Colonic mucosa (tissue), 4 donors: ENCODE results near the gene RACGAP1. TPM values are rescaled to one million over a fixed set of nuclear protein-coding genes. Genes with fewer than 3 reads are reported as not detected.
A peak's percentile ranks its signal among the peaks of the same experiment; 100 is the strongest.

Experiments used
- DNase-seq: peaks from one replicate; pipeline ENCODE4 v3.0.0-alpha.2; 2020
- H3K27ac ChIP-seq: fragments of 200-600 bp; one replicate; pipeline ENCODE4 v1.8.0; 2021
- H3K27me3 ChIP-seq: fragments of 200-600 bp; one replicate; pipeline ENCODE4 v1.8.0; 2021
- H3K36me3 ChIP-seq: fragments of 200-600 bp; one replicate; pipeline ENCODE4 v1.8.0; 2021
- H3K4me1 ChIP-seq: fragments of 200-600 bp; one replicate; pipeline ENCODE4 v1.8.0; 2021; ENCODE audit warnings: mild to moderate bottlenecking
- H3K4me3 ChIP-seq: fragments of 200-600 bp; one replicate; pipeline ENCODE4 v1.8.0; 2021
- H3K9ac ChIP-seq, 2 donors: one replicate each; pipeline ENCODE4 v1.7.0; 2013; ENCODE audit warnings: control low read depth in 2 of 2, low read depth in 2 of 2, low read length in 2 of 2
- H3K9me3 ChIP-seq: fragments of 200-600 bp; one replicate; pipeline ENCODE4 v1.8.0; 2021
- intact Hi-C: fragments of 100-400 bp; cut with DNase I; formaldehyde crosslinking; loops from one replicate; pipeline ENCODE4 v1.14.1; 2022
- total RNA-seq, 2 donors: library from RNA; stranded (reverse); fragmentation: NEBNext Ultra II Directional in 1 of 2; extraction: Animal tissue kit (Norgen Biotek cat#: 25700) in 1 of 2; gene quantifications; one replicate each; pipeline ENCODE4 v1.2.1, GENCODE V29; 2021
- TF ChIP-seq, protein P1 (sequence below): fragments of 200-600 bp; IDR thresholded peaks from one replicate; pipeline ENCODE4 v1.8.0; 2022; ENCODE audit warnings: antibody characterized with exemption, mild to moderate bottlenecking
- donor health status: healthy.
- donor health status: DM: no; HTN: no; CAD: no.
- donor health status: DM: no; HTN: no; CAD: no.

Gene RACGAP1
- total RNA-seq, 2 donors from 2014 or later: 36.2 to 83.8 TPM

DNA sequence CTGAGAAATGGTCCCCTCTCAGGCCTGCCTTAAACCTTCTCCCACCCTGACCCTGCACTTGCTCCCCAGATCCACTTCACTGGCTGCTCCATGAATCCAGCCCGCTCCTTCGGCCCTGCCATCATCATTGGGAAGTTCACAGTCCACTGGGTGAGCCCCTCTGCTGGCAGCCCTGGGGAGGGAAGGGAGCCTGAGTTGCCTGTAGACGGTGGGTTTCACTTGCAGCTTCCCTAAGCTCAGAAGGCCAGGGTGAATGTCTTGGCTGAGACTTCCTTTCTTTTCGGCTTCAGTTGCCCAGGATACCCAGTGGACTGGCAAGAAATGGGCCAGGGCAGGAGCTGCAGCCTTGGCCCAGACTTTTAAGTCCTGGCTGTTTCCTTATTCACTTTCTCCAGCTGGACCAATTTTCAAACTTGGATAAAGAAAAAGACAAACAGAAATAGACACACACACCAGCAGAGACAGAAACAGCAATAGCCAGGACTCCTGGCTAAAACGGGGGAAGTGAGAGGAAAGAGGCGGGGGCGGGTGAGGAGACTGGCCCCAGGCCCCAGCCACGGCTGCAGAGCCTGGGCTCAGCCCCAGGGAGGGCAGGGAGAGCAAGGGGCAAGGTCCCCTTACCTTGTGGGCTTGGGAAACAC is 50.5 kb downstream of the RACGAP1 start:
- no peak overlapping the region for H3K27ac ChIP-seq
- no peaks in the 10 kb centered on the region for H3K9me3 ChIP-seq
- H3K4me3 ChIP-seq: no peak overlapping the region
- no peaks in the 10 kb centered on the region for H3K27me3 ChIP-seq
- H3K9ac ChIP-seq: peak overlapping the region in 1 of 2 donors; percentile 24
- no peak for DNase-seq
- intact Hi-C loops: loop anchor here (5.0 kb wide), 1 partner anchor 93 kb away; no protein-coding TSS in a partner anchor
- TF ChIP-seq, protein P1, sequence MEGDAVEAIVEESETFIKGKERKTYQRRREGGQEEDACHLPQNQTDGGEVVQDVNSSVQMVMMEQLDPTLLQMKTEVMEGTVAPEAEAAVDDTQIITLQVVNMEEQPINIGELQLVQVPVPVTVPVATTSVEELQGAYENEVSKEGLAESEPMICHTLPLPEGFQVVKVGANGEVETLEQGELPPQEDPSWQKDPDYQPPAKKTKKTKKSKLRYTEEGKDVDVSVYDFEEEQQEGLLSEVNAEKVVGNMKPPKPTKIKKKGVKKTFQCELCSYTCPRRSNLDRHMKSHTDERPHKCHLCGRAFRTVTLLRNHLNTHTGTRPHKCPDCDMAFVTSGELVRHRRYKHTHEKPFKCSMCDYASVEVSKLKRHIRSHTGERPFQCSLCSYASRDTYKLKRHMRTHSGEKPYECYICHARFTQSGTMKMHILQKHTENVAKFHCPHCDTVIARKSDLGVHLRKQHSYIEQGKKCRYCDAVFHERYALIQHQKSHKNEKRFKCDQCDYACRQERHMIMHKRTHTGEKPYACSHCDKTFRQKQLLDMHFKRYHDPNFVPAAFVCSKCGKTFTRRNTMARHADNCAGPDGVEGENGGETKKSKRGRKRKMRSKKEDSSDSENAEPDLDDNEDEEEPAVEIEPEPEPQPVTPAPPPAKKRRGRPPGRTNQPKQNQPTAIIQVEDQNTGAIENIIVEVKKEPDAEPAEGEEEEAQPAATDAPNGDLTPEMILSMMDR: no peak
- H3K36me3 ChIP-seq: no peaks in the 10 kb centered on the region
- H3K4me1 ChIP-seq: no peaks in the 10 kb centered on the region

DNA sequence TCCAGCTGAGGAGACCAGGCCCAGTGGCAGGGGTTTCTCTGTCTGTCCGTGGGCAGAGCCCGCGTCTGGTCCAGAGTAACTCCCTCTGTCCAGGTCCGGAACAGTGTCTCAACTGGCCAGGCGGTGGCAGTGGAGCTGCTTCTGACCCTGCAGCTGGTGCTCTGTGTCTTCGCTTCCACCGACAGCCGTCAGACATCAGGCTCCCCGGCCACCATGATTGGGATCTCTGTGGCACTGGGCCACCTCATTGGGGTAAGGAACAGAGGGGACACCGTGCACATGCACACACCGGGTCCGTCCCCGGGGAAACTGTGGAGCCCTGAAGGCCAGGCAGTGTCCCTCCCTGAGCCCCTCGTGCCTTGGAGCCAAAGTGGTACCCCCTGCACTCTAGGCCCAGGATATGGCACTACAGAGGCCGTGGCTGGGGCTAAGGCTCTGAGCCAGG is 51.0 kb downstream of the RACGAP1 start:
- no peaks in the 10 kb centered on the region for H3K27me3 ChIP-seq
- intact Hi-C loops: loop anchor here (5.0 kb wide), 1 partner anchor 93 kb away; no protein-coding TSS in a partner anchor
- no peak overlapping the region for H3K27ac ChIP-seq
- H3K4me1 ChIP-seq: no peaks in the 10 kb centered on the region
- H3K4me3 ChIP-seq: no peak overlapping the region
- peak overlapping the region in 1 of 2 donors; percentile 43 for H3K9ac ChIP-seq
- no peaks in the 10 kb centered on the region for H3K9me3 ChIP-seq
- H3K36me3 ChIP-seq: no peaks in the 10 kb centered on the region
- TF ChIP-seq, protein P1: peak; percentile 30
- DNase-seq: peak; percentile 43

DNA sequence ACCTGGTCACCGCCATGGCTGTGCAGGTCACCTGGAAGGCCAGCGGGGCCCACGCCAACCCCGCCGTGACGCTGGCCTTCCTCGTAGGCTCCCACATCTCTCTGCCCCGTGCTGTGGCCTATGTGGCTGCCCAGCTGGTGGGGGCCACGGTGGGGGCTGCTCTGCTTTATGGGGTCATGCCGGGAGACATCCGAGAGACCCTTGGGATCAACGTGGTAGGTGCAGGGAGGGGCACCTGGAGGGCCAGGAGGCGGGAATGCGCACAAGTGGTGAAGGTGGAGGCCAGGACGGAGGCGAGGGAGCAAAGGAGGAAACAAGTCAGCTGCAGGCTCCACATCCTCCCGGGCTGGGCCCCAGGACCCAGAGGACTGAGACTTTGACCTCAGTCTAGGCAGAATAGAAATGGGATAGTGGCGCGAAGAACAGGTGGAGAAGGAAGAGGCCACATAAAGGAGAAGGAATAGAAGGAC is 51.9 kb downstream of the RACGAP1 start:
- Histone ChIP-seq H3K27ac (no peak overlapping the region), H3K9ac (no peak overlapping the region), H3K27me3 (no peaks in the 10 kb centered on the region), H3K9me3 (no peaks in the 10 kb centered on the region), H3K4me3 (no peak overlapping the region), H3K4me1 (no peaks in the 10 kb centered on the region), H3K36me3 (no peaks in the 10 kb centered on the region)
- intact Hi-C loops: loop anchor here (5.0 kb wide), 1 partner anchor 94 kb away; no protein-coding TSS in a partner anchor
- no peak for DNase-seq
- TF ChIP-seq, protein P1: no peak

DNA sequence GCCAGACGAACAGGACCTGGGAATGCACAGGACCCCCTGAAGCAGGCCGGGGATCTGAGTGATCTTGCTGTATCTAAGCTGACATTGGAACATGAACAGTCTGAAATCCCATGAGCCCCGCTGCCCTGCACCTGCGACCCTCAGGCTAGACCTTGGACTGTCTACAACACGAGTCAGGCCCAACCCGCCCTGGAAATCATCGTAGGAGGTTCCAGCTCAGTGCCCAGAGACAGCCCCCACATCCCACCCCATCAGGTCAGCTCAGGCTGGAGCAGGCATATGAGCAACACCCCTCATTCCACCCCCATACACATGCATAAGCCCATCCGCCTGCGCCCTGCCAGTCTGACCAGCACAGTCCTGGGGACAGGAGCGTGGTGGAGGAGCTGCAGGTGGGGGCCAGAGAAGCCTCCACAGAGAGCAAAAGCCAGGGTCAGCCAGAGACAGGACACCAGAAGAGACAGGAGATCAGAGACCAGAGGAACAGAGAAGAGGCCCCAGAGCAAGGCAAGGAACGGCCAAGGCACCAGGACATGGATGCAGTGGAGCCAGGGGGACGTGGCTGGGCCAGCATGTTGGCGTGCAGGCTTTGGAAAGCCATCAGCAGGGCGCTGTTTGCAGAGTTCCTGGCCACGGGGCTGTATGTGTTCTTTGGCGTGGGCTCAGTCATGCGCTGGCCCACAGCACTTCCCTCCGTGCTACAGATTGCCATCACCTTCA is 52.5 kb downstream of the RACGAP1 start, which contains the start of gene AQP6:
Gene AQP6 (plus strand): TSS at position 307 of the 720 bp plus-strand sequence. CDS start 227 bp downstream, at position 534.
- no peak for DNase-seq
- Histone ChIP-seq H3K9ac (no peak within 1 kb of the TSS), H3K27ac (no peak within 1 kb of the TSS), H3K4me3 (no peak within 1 kb of the TSS), H3K9me3 (no peaks in the 10 kb centered on the region), H3K27me3 (no peaks in the 10 kb centered on the region), H3K4me1 (no peaks in the 10 kb centered on the region), H3K36me3 (no peaks in the 10 kb centered on the region)
- intact Hi-C loops: loop anchor here (5.0 kb wide), 1 partner anchor 94 kb away; no protein-coding TSS in a partner anchor
- TF ChIP-seq, protein P1: no peak

DNA sequence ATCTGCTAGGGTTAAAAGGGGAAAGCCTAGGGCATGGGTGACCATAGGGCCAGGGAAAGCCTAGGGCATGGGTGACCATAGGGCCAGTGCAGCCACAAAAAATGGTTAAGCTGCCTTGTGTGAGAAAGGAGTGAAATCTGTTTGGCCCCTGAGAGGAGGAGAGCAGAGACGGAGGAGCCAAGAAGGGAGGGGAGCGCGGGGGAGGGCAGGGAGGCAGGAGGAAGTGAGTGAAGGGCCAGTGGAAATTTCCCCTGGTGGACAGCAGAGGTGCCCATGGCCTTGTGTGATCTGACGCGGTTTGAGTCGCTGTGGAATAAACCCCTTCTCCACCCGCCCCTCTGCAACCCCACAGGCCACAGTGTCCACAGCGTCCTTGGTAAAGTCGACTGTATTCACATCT is 53.2 kb downstream of the RACGAP1 start:
- Histone ChIP-seq H3K4me3 (no peak overlapping the region), H3K27me3 (no peaks in the 10 kb centered on the region), H3K9me3 (no peaks in the 10 kb centered on the region), H3K4me1 (no peaks in the 10 kb centered on the region), H3K9ac (no peak overlapping the region), H3K36me3 (no peaks in the 10 kb centered on the region), H3K27ac (no peak overlapping the region)
- no peak for DNase-seq
- intact Hi-C loops: loop anchor here (5.0 kb wide), 1 partner anchor 95 kb away; no protein-coding TSS in a partner anchor
- TF ChIP-seq, protein P1: no peak
